HEK293T (cell line): Measurements from ENCODE around the gene MAP6D1.
A peak's percentile ranks its signal among the peaks of the same experiment; 100 is the strongest.

ENCODE experiments used
- CTCF ChIA-PET: fragments of 350-600 bp; formaldehyde crosslinking; extraction: SDS; loops from one replicate; lab custom pipeline; 2021; ENCODE audit warnings: antibody characterized with exemption, inconsistent platforms; lab: Yijun Ruan, JAX
- POLR2A ChIA-PET: fragments of 350-600 bp; formaldehyde crosslinking; extraction: SDS; loops from one replicate; lab custom pipeline; 2020; ENCODE audit warnings: antibody characterized with exemption, inconsistent platforms; lab: Yijun Ruan, JAX
- DNase-seq: peaks from one replicate; pipeline ENCODE4 v3.0.0; 2012; ENCODE audit warnings: mixed read lengths; ENCODE audit errors: extremely low spot score
- ARNT ChIP-seq: fragments of 450-650 bp; IDR thresholded peaks from 2 replicates; pipeline ENCODE4 v1.6.1; 2017; ENCODE audit warnings: mild to moderate bottlenecking
- BHLHE40 ChIP-seq: fragments of 450-650 bp; IDR thresholded peaks from 2 replicates; pipeline ENCODE4 v1.6.1; 2016; ENCODE audit warnings: mild to moderate bottlenecking, moderate library complexity, borderline replicate concordance
- CTBP1 ChIP-seq: fragments of 450-650 bp; IDR thresholded peaks from 2 replicates; pipeline ENCODE4 v1.6.1; 2016; ENCODE audit warnings: borderline replicate concordance
- ELF4 ChIP-seq: fragments of 450-650 bp; IDR thresholded peaks from 2 replicates; pipeline ENCODE4 v1.6.1; 2017; ENCODE audit warnings: antibody characterized with exemption
- FOXA1 ChIP-seq: fragments of 450-650 bp; IDR thresholded peaks from 2 replicates; pipeline ENCODE4 v1.6.1; 2016; ENCODE audit warnings: mild to moderate bottlenecking
- FOXK2 ChIP-seq: fragments of 450-650 bp; IDR thresholded peaks from 2 replicates; pipeline ENCODE4 v1.6.1; 2016; ENCODE audit warnings: mild to moderate bottlenecking
- FOXM1 ChIP-seq: fragments of 450-650 bp; IDR thresholded peaks from 2 replicates; pipeline ENCODE4 v1.6.1; 2017; ENCODE audit warnings: mild to moderate bottlenecking, borderline replicate concordance
- HDGF ChIP-seq: fragments of 450-650 bp; IDR thresholded peaks from 2 replicates; pipeline ENCODE4 v1.6.1; 2017; ENCODE audit warnings: antibody characterized with exemption, borderline replicate concordance
- L3MBTL2 ChIP-seq: fragments of 450-650 bp; conservative IDR thresholded peaks from 2 replicates; pipeline ENCODE4 v1.6.1; 2016; ENCODE audit warnings: mild to moderate bottlenecking
- LEF1 ChIP-seq: fragments of 450-650 bp; IDR thresholded peaks from 2 replicates; pipeline ENCODE4 v1.6.1; 2017; ENCODE audit warnings: mild to moderate bottlenecking, borderline replicate concordance
- NFRKB ChIP-seq: fragments of 450-650 bp; IDR thresholded peaks from 2 replicates; pipeline ENCODE4 v1.6.1; 2016; ENCODE audit warnings: mild to moderate bottlenecking, moderate library complexity
- SP1 ChIP-seq: fragments of 450-650 bp; IDR thresholded peaks from 2 replicates; pipeline ENCODE4 v1.6.1; 2017
- SUZ12 ChIP-seq: fragments of 450-650 bp; IDR thresholded peaks from 2 replicates; pipeline ENCODE4 v1.6.1; 2016; ENCODE audit warnings: mild to moderate bottlenecking
- TARDBP ChIP-seq: fragments of 450-650 bp; IDR thresholded peaks from 2 replicates; pipeline ENCODE4 v1.6.1; 2016
- ZNF384 ChIP-seq: fragments of 450-650 bp; IDR thresholded peaks from 2 replicates; pipeline ENCODE4 v1.6.1; 2016
- TF ChIP-seq, protein P1 (sequence below): fragments of 450-650 bp; IDR thresholded peaks from 2 replicates; pipeline ENCODE4 v1.6.1; 2016

Gene MAP6D1

DNA sequence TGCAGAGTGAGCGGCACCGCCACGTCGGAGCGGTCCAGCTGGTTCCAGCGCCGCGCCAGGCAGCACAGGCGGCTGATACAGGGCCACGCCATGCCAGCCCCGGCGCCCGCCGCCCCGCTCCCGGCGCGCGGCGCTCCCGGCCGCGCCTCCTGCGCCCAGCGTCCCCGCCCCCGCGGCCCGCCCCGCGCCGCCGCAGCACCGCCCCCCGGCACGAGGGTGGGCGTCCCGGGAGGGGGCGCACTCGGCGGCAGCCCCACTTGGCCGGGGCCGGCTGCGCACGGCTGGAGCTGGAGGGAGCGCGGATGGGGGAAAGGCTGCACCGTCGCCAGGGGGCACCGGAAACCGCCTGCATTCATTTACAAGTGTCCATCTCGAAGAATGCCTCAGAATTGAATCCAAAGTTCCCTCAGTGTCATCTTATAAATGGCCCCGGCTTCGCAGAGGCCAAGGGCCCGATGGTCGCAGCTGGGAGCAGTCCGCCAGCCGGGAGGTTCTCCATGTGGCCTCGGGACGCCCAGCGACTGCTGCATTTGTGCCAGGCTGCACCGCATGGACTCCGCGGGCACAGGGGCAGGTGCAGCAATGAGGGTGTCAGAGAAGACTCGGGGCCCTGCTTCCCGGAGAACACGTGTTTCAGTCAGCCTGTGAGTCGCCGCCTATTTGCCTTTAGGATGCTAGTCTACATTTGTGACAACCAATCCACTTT is at the start of gene MAP6D1:
Gene MAP6D1 (minus strand): TSS at position 122 of the 706 bp plus-strand sequence. CDS start 30 bp downstream, at position 92.
- no peak for TF ChIP-seq SUZ12
- no peak for TF ChIP-seq BHLHE40
- no peak for TF ChIP-seq ARNT
- TF ChIP-seq FOXM1: no peak; the same call in 1 of the 2 replicates
- no peak for TF ChIP-seq HDGF
- no peak for TF ChIP-seq ELF4
- TF ChIP-seq, protein P1, sequence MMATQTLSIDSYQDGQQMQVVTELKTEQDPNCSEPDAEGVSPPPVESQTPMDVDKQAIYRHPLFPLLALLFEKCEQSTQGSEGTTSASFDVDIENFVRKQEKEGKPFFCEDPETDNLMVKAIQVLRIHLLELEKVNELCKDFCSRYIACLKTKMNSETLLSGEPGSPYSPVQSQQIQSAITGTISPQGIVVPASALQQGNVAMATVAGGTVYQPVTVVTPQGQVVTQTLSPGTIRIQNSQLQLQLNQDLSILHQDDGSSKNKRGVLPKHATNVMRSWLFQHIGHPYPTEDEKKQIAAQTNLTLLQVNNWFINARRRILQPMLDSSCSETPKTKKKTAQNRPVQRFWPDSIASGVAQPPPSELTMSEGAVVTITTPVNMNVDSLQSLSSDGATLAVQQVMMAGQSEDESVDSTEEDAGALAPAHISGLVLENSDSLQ: no peak
- no peak for TF ChIP-seq CTBP1
- no peak for TF ChIP-seq FOXA1
- TF ChIP-seq ZNF384: no peak
- no peak for TF ChIP-seq TARDBP
- POLR2A ChIA-PET: interaction anchor here (1.7 kb wide), 1 partner anchor 59 kb away, joined by 7 read pairs; the partner anchor contains the start of gene PARL

DNA sequence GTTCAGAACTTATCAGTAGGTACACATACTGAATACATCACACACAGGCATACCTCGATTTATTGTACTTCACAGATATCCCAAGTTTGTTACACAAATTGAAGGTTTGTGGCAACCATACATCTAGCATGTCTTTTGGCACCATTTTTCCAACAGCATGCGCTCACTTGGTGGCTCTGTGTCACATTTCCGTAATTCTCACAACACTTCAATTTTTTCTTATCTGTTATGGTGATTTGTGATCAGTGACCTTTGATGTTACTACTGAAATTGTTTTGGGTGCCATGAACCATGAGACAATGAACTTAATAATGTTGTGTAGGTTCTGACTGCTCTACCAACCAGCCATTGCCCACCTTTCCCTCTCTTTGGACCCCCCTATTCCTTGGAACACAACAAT is 48.5 kb upstream of the MAP6D1 start:
- ChIA-PET CTCF (interaction anchor here (1.1 kb wide), 1 partner anchor 11 kb away, joined by 4 read pairs; no protein-coding TSS in a partner anchor), POLR2A (no interaction called here)
- DNase-seq: no peak
- TF ChIP-seq LEF1 (no peak), TARDBP (no peak), ARNT (no peak), SUZ12 (no peak), ZNF384 (no peak), NFRKB (no peak), FOXK2 (no peak), L3MBTL2 (no peak), CTBP1 (no peak), FOXA1 (no peak), BHLHE40 (no peak)
- TF ChIP-seq, protein P1: no peak

More for the DNA sequence above, at the start of gene MAP6D1:
- CTCF ChIA-PET: interaction anchor here (0.8 kb wide), 1 partner anchor 23 kb away, joined by 4 read pairs; no protein-coding TSS in a partner anchor
- DNase-seq: peak; percentile 71

DNA sequence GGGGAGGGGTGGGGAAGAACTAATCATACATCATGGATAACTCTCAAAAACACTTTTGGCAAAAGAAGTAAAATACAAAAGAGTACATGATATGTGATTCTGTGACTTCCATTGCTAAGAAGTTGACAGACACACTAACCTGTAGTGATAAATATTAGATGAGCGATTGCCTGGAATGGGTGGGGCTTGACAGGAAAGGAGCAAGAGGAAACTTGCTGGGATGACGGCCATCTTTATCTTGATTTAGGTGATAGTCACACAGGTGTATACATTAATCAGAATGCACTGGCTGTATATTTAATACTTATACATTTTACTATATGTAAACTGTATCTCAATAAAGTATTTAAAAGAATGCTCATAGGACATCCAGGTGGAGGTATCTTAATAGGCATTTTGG is 46.2 kb upstream of the MAP6D1 start:
- DNase-seq: no peak
- TF ChIP-seq FOXA1: no peak
- TF ChIP-seq ELF4: no peak
- no peak for TF ChIP-seq TARDBP
- TF ChIP-seq SUZ12: no peak
- TF ChIP-seq CTBP1: no peak
- TF ChIP-seq, protein P1: no peak
- no peak for TF ChIP-seq ARNT
- TF ChIP-seq FOXK2: no peak
- no peak for TF ChIP-seq BHLHE40
- TF ChIP-seq NFRKB: no peak
- no peak for TF ChIP-seq FOXM1
- ChIA-PET POLR2A (no interaction called here), CTCF (no interaction called here)

DNA sequence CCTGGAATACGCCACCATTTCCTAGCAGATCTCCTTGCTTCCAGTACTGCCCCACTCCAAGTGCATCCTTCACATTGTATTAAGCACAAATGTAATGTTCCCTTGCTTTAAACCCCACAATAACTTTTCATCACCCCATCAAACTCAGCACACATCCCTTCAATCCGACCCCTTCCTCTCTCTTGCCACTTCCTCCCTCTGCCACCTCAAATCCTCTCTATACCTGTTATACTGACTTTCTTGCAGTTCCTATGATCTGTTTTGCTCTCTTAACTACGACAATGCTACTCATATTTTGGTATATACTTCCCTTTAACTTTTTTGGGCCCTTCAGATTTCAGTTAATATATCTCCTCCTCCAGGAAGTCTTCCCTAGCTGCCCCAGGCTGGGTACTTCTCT is 45.2 kb upstream of the MAP6D1 start:
- no peak for TF ChIP-seq SUZ12
- TF ChIP-seq FOXM1: no peak
- no peak for TF ChIP-seq HDGF
- no peak for TF ChIP-seq NFRKB
- no peak for TF ChIP-seq SP1
- no peak for TF ChIP-seq ARNT
- TF ChIP-seq ELF4: no peak
- no peak for TF ChIP-seq LEF1
- no peak for TF ChIP-seq ZNF384
- TF ChIP-seq BHLHE40: no peak
- no peak for TF ChIP-seq TARDBP
- no peak for TF ChIP-seq FOXA1
- no peak for TF ChIP-seq FOXK2
- TF ChIP-seq L3MBTL2: no peak
- TF ChIP-seq, protein P1: no peak
- TF ChIP-seq CTBP1: no peak
- ChIA-PET CTCF (no interaction called here), POLR2A (no interaction called here)
- no peak for DNase-seq

DNA sequence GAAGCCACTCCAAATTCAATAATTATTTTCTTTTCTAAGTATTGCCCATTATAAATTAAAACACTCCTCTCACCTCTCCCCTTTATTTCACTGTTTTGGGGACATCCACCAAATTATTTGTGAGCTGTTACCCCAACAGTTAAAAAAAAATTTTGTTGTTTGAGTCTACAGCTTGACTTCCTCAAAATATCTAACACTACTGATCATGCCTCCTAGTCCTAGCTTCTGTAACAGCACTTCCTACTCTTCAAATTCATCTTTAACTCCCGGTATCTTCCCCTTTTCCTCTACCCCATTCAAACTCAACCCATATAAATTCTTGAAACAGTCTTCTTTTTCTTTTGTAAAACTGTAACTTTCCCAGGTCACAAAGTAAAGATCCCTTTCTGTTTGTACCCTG is 43.4 kb upstream of the MAP6D1 start:
- TF ChIP-seq FOXK2: no peak
- no peak for TF ChIP-seq ARNT
- no peak for TF ChIP-seq LEF1
- no peak for TF ChIP-seq NFRKB
- TF ChIP-seq TARDBP: no peak
- no peak for DNase-seq
- CTCF ChIA-PET: no interaction called here
- POLR2A ChIA-PET: no interaction called here
